ENCODE data around the gene MFAP3L. TPM values are rescaled to one million over a fixed set of nuclear protein-coding genes. Genes with fewer than 3 reads are reported as not detected.

Gene MFAP3L
- total RNA-seq, 1 experiment from 2014 or later, result 5.1 TPM

DNA sequence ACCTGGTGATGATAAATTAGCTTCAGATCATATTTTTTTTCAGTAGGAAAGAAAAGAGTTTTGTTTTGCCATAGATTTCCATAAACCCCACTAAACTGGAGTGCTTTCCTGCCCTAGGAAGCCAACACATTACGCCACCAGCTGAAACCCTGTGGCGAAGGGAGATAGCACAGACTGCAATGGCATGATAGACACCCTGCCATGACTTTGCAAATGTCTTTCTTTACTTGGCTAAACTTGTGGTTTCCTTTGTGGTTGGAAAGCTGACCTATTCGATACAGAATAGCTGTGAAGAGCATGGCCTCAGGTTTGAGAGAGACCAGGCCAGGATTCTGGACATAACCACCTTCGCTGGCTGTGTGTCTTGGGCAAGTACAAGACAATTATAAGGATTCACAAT lies 19.1 kb downstream of the MFAP3L start:
- no CpG with 5 or more reads among the region's 4 CpGs for WGBS (ENCODE audit: extremely low coverage, insufficient read length, low lambda C conversion rate)
- peaks cover 0 to 8% of the 10 kb centered on the region in 2 experiments; a peak in 3 of 5 replicates for H3K9me3 Mint-ChIP-seq

More for the DNA sequence above, 19.1 kb downstream of the MFAP3L start:
- Histone ChIP-seq H4K8ac (replicated peaks; ENCODE audit: insufficient read length, low read depth, low read length) (no peak overlapping the region), H4K5ac (ENCODE audit: insufficient read length, low read depth, low read length) (no peak overlapping the region), H3K23ac (ENCODE audit: insufficient read length, low read depth, low read length) (no peak overlapping the region), H3K4me2 (ENCODE audit: insufficient read depth, insufficient read length, low read length) (no peak overlapping the region), H2BK20ac (ENCODE audit: low read depth, low read length, poor library complexity, severe bottlenecking) (no peak overlapping the region), H3K14ac (ENCODE audit: insufficient read depth, low read length) (no peak overlapping the region), H3K18ac (ENCODE audit: insufficient read length, low read depth, low read length) (no peak overlapping the region), H3K4me1 (ENCODE audit: insufficient read depth, low read length) (peaks cover 5% of the 10 kb centered on the region; the same call in 1 of the 2 replicates), H2BK15ac (ENCODE audit: low read depth, low read length) (no peak overlapping the region), H3K9ac (ENCODE audit: extremely low read depth, insufficient read length, low read length) (no peak overlapping the region), H3K9me3 (ENCODE audit: control insufficient read depth, low read depth, low read length) (no peaks in the 10 kb centered on the region), H2BK12ac (ENCODE audit: insufficient read length, low read depth, low read length) (no peak overlapping the region), H4K91ac (ENCODE audit: insufficient read length, low read depth, low read length) (no peak overlapping the region), H2BK120ac (ENCODE audit: low read depth, low read length, poor library complexity, severe bottlenecking) (no peak overlapping the region), H3K23me2 (ENCODE audit: insufficient read length, low read depth, low read length, poor library complexity, severe bottlenecking) (no peaks in the 10 kb centered on the region), H3K79me2 (ENCODE audit: insufficient read depth, low read length) (no peaks in the 10 kb centered on the region), H3K27me3 (ENCODE audit: insufficient read depth, low read length) (no peaks in the 10 kb centered on the region), H2BK5ac (ENCODE audit: insufficient read length, low read length) (no peak overlapping the region), H3K4ac (ENCODE audit: low read depth, low read length) (no peak overlapping the region), H3K56ac (ENCODE audit: insufficient read length, low read depth, low read length) (no peak overlapping the region), H3K27ac (ENCODE audit: insufficient read length, low read depth, low read length) (no peak overlapping the region), H2AFZ (ENCODE audit: low read length) (no peak overlapping the region), H3T11ph (ENCODE audit: low read length) (no peak overlapping the region), H4K20me1 (ENCODE audit: control insufficient read depth, insufficient read depth, insufficient read length) (no peaks in the 10 kb centered on the region), H3K79me1 (ENCODE audit: insufficient read depth, low read depth, low read length, poor library complexity, severe bottlenecking) (no peaks in the 10 kb centered on the region), H2AK5ac (ENCODE audit: insufficient read length, low read length) (no peak overlapping the region)
- Mint-ChIP-seq H3K27me3 (ENCODE audit: low read depth) (no peaks in the 10 kb centered on the region), H3K36me3 (ENCODE audit: insufficient read depth in 1 of 3, low read depth in 3 of 3) (peaks cover 0 to 4% (median 0%) of the 10 kb centered on the region in 3 experiments; a peak in 2 of 7 replicates), H3K27ac (no peak overlapping the region), H3K4me1 (peaks cover 4 to 12% of the 10 kb centered on the region in 2 experiments), H3K4me3 (no peak overlapping the region)
- TF ChIP-seq, protein P1, sequence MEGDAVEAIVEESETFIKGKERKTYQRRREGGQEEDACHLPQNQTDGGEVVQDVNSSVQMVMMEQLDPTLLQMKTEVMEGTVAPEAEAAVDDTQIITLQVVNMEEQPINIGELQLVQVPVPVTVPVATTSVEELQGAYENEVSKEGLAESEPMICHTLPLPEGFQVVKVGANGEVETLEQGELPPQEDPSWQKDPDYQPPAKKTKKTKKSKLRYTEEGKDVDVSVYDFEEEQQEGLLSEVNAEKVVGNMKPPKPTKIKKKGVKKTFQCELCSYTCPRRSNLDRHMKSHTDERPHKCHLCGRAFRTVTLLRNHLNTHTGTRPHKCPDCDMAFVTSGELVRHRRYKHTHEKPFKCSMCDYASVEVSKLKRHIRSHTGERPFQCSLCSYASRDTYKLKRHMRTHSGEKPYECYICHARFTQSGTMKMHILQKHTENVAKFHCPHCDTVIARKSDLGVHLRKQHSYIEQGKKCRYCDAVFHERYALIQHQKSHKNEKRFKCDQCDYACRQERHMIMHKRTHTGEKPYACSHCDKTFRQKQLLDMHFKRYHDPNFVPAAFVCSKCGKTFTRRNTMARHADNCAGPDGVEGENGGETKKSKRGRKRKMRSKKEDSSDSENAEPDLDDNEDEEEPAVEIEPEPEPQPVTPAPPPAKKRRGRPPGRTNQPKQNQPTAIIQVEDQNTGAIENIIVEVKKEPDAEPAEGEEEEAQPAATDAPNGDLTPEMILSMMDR (conservative IDR thresholded peaks at IDR 0.05), result no peak
- no peak for DNase-seq

Measured in H9 (cell line).